ENCODE results near the gene PSIP1.

PSIP1 gene

DNA sequence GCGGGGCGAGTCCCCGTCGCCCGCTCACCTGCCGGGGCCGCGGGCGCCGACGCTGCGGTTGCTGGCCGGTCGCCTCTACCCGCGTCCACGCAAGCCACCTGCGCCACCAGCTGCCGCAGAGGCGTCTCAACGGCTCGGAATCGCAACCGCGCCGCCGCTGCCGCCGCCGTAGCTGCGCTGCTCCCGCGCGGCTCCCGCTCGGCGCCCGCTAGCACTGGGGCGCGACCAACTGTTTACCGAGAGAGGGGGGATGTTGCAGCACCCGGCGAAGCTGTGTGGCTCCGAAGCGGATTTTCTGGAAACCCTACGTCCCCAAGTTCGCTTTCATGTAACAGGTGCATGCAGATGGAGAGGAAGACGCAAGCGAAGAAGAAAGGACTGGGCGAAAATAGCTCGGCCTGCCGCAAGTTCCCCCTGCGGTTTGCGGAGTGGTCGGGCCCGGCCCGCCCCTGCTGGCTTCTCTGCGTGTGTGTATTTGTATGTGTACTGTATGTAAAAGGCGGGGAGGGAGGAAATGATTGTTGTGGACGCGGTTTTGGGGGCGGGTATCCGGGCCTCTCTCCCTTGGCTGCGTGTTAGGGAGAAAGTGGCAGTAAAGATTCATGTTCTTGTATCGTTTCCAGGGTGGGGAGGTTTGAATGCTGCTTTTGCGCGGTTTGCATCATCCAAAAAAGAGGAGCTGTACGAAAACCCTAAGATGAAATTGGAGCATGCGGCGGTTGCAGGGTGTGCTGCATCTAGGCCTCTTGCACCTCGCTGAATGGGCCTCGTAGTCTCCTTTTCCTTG lies at the start of gene PSIP1:
TSS of gene PSIP1 (minus strand) at position 182 of the 787 bp plus-strand sequence. CDS start 782 bp downstream, outside the sequence.
- TF ChIP-seq, protein P1, sequence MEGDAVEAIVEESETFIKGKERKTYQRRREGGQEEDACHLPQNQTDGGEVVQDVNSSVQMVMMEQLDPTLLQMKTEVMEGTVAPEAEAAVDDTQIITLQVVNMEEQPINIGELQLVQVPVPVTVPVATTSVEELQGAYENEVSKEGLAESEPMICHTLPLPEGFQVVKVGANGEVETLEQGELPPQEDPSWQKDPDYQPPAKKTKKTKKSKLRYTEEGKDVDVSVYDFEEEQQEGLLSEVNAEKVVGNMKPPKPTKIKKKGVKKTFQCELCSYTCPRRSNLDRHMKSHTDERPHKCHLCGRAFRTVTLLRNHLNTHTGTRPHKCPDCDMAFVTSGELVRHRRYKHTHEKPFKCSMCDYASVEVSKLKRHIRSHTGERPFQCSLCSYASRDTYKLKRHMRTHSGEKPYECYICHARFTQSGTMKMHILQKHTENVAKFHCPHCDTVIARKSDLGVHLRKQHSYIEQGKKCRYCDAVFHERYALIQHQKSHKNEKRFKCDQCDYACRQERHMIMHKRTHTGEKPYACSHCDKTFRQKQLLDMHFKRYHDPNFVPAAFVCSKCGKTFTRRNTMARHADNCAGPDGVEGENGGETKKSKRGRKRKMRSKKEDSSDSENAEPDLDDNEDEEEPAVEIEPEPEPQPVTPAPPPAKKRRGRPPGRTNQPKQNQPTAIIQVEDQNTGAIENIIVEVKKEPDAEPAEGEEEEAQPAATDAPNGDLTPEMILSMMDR (conservative IDR thresholded peaks at IDR 0.05; ENCODE audit: low read depth, low read length), result no peak
- peak within 1 kb of the TSS; percentile 82 for H3K9ac ChIP-seq
- peaks cover 23% of the 10 kb centered on the region for H3K79me2 ChIP-seq (ENCODE audit: insufficient read depth, low read depth)
- H3K4me1 ChIP-seq (ENCODE audit: low read depth, poor library complexity, severe bottlenecking), result peaks cover 41% of the 10 kb centered on the region
- peak within 1 kb of the TSS; percentile 89 for H3K27ac ChIP-seq
- H3K27me3 ChIP-seq (ENCODE audit: insufficient read depth, low read depth), result no peaks in the 10 kb centered on the region
- peak within 1 kb of the TSS; percentile 97 for H3K4me2 ChIP-seq
- H3K4me3 ChIP-seq (IDR thresholded peaks at IDR 0.05; ENCODE audit: insufficient read depth, low read depth, low read length), result no peak within 1 kb of the TSS
- peak within 1 kb of the TSS; percentile 57 for H2AFZ ChIP-seq (ENCODE audit: low read depth)
- H4K20me1 ChIP-seq (ENCODE audit: insufficient read depth), result peaks cover 6% of the 10 kb centered on the region; the same call in 1 of the 2 replicates
- 0 out of 2 replicates have a peak, but pooled peaks cover 4% of the 10 kb centered on the region for H3K36me3 ChIP-seq (ENCODE audit: insufficient read depth)

DNA sequence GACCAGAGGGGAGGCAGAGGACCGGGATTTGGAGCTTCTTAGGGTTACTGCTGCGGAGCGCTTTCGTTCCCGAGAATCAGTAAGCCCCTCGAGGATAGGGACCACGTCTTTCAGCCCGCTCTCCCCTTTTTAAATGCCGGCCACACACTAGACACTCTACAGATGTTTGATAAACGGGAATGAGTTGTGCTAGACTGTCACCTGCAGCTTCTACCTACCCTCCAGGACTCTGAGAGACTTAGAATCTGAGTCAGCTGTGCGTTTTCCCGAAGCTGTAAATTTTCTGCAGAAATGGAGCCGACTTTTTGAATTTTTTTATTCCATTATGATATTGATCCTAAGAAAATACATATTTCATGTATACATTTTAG lies 42.7 kb upstream of the PSIP1 start:
- Histone ChIP-seq H3K4me2 (peak overlapping the region; percentile 79), H2AFZ (ENCODE audit: low read depth) (peak overlapping the region; percentile 100), H3K4me3 (IDR thresholded peaks at IDR 0.05; ENCODE audit: insufficient read depth, low read depth, low read length) (no peak overlapping the region), H3K27me3 (ENCODE audit: insufficient read depth, low read depth) (no peaks in the 10 kb centered on the region), H3K79me2 (ENCODE audit: insufficient read depth, low read depth) (no peaks in the 10 kb centered on the region), H3K27ac (no peak overlapping the region), H3K36me3 (ENCODE audit: insufficient read depth) (no peaks in the 10 kb centered on the region), H3K4me1 (ENCODE audit: low read depth, poor library complexity, severe bottlenecking) (peaks cover 5% of the 10 kb centered on the region), H4K20me1 (ENCODE audit: insufficient read depth) (no peaks in the 10 kb centered on the region), H3K9ac (peak overlapping the region; percentile 62; the same call in 1 of the 2 replicates)
- TF ChIP-seq, protein P1 (conservative IDR thresholded peaks at IDR 0.05; ENCODE audit: low read depth, low read length), result no peak

GRCh38 chr9:15552636-15553527 lies 42.1 kb upstream of the PSIP1 start, which contains the start of gene CCDC171:
CCDC171 (plus strand) TSS chr9:15553043; CDS start chr9:15564089, 11,046 bp downstream.
- Histone ChIP-seq H3K79me2 (ENCODE audit: insufficient read depth, low read depth) (no peaks in the 10 kb centered on the region), H3K9ac (peak within 1 kb of the TSS; percentile 62; the same call in 1 of the 2 replicates), H3K4me3 (IDR thresholded peaks at IDR 0.05; ENCODE audit: insufficient read depth, low read depth, low read length) (no peak within 1 kb of the TSS), H3K27ac (no peak within 1 kb of the TSS; the same call in 1 of the 2 replicates), H3K4me1 (ENCODE audit: low read depth, poor library complexity, severe bottlenecking) (peaks cover 5% of the 10 kb centered on the region), H4K20me1 (ENCODE audit: insufficient read depth) (no peaks in the 10 kb centered on the region), H3K27me3 (ENCODE audit: insufficient read depth, low read depth) (no peaks in the 10 kb centered on the region), H3K36me3 (ENCODE audit: insufficient read depth) (no peaks in the 10 kb centered on the region), H2AFZ (ENCODE audit: low read depth) (peak within 1 kb of the TSS; percentile 100), H3K4me2 (peak within 1 kb of the TSS; percentile 79)
- TF ChIP-seq, protein P1 (conservative IDR thresholded peaks at IDR 0.05; ENCODE audit: low read depth, low read length), result no peak

- no peaks in the 10 kb centered on the region for H3K36me3 ChIP-seq (ENCODE audit: insufficient read depth)
- H4K20me1 ChIP-seq (ENCODE audit: insufficient read depth), result no peaks in the 10 kb centered on the region
- no peaks in the 10 kb centered on the region for H3K79me2 ChIP-seq (ENCODE audit: insufficient read depth, low read depth)
- TF ChIP-seq, protein P1 (conservative IDR thresholded peaks at IDR 0.05; ENCODE audit: low read depth, low read length), result no peak
- no peaks in the 10 kb centered on the region for H3K27me3 ChIP-seq (ENCODE audit: insufficient read depth, low read depth)
- no peak overlapping the region for H3K9ac ChIP-seq
- H3K27ac ChIP-seq, result no peak overlapping the region
- H3K4me3 ChIP-seq (IDR thresholded peaks at IDR 0.05; ENCODE audit: insufficient read depth, low read depth, low read length), result no peak overlapping the region
- H3K4me2 ChIP-seq, result no peak overlapping the region
- H3K4me1 ChIP-seq (ENCODE audit: low read depth, poor library complexity, severe bottlenecking), result peaks cover 5% of the 10 kb centered on the region
- no peak overlapping the region for H2AFZ ChIP-seq (ENCODE audit: low read depth)
Measured at GRCh38 chr9:15549611-15550010, 38.8 kb upstream of the PSIP1 start.

All from KMS-11 (cell line).